Left lung (tissue), 10 donors: ENCODE results near the gene FOXN1. TPM values are rescaled to one million over a fixed set of nuclear protein-coding genes. Genes with fewer than 3 reads are reported as not detected.

ENCODE experiments used
- ATAC-seq: fragments of 200-7000 bp; cut with Tn5 transposase; one replicate; pipeline ENCODE4 v1.9.1; 2020; ENCODE audit warnings: moderate library complexity
- DNase-seq, 4 donors: peaks; one replicate each; pipeline ENCODE4 v3.0.0-alpha.2; 2013 to 2020
- H3K27ac ChIP-seq, 2 donors: fragments of 200-600 bp; sonication (generic) in 1 of 2; one replicate each; pipeline versions ENCODE4 v1.5.0 to v1.8.0; 2020 to 2021
- H3K27me3 ChIP-seq, 2 donors: fragments of 200-600 bp; sonication (generic) in 1 of 2; one replicate each; pipeline versions ENCODE4 v1.5.0 to v1.8.0; 2020 to 2021
- H3K36me3 ChIP-seq, 2 donors: fragments of 200-600 bp; sonication (generic) in 1 of 2; one replicate each; pipeline versions ENCODE4 v1.5.0 to v1.8.0; 2020 to 2021
- H3K4me1 ChIP-seq, 2 donors: fragments of 200-600 bp; one replicate each; pipeline ENCODE4 v1.8.0; 2021
- H3K4me3 ChIP-seq, 2 donors: fragments of 200-600 bp; sonication (generic) in 1 of 2; one replicate each; pipeline versions ENCODE4 v1.5.0 to v1.8.0; 2020 to 2021; ENCODE audit warnings: mild to moderate bottlenecking in 1 of 2
- H3K9me3 ChIP-seq, 2 donors: fragments of 200-600 bp; sonication (generic) in 1 of 2; one replicate each; pipeline versions ENCODE4 v1.5.0 to v1.8.0; 2020 to 2021
- intact Hi-C, 2 donors: fragments of 100-400 bp; cut with DNase I; formaldehyde crosslinking; loops; one replicate each; pipeline versions ENCODE4 v1.11.2 to v1.14.2; 2022
- polyA plus RNA-seq, 6 donors: library from polyadenylated mRNA; unstranded; fragments of 120-200 nt; gene quantifications; one replicate each; pipeline ENCODE4 v1.2.1, GENCODE V29; 2013; ENCODE audit not compliant: insufficient read length in 6 of 6
- total RNA-seq, 2 donors: library from RNA; stranded (reverse); fragmentation: NEBNext Ultra II Directional; extraction: Animal tissue kit (Norgen Biotek cat#: 25700); gene quantifications; one replicate each; pipeline ENCODE4 v1.2.1, GENCODE V29; 2021
- TF ChIP-seq, protein P1 (sequence below), 2 donors: fragments of 200-600 bp; sonication (generic) in 1 of 2; IDR thresholded peaks; one replicate each; pipeline versions ENCODE4 v1.5.0 to v1.8.0; 2021; ENCODE audit warnings: antibody characterized with exemption in 2 of 2
- donor health status: DM: no; HTN: yes; CAD: no.
- donor health status: DM: no; HTN: no; CAD: no.

The FOXN1 gene
- total and polyA plus RNA-seq, 8 donors = 0.06 to 0.29 (median 0.18) TPM

DNA sequence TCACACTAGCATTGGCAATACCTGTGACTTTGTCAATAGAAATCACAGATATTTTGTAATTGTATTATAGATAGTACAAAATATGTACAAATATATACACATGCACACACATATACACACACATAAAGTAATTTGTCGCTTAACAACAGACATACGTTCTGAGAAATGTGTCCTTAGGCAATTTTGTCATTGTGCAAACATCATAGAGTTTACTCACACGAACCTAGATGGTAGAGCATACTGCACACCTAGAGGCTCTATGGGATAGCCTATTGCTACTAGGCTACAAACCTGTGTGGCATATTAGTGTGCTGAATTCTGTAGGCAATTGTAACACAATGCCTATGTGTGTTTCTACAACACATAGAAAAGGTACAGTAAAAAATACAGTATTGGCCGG, 35.3 kb downstream of the FOXN1 start:
- intact Hi-C loops = loop anchor here in 1 of 2 donors (10.0 kb wide), 1 partner anchor 73 kb away; the partner anchor contains the start of gene RSKR
- H3K27ac ChIP-seq = no peak overlapping the region
- TF ChIP-seq, protein P1, sequence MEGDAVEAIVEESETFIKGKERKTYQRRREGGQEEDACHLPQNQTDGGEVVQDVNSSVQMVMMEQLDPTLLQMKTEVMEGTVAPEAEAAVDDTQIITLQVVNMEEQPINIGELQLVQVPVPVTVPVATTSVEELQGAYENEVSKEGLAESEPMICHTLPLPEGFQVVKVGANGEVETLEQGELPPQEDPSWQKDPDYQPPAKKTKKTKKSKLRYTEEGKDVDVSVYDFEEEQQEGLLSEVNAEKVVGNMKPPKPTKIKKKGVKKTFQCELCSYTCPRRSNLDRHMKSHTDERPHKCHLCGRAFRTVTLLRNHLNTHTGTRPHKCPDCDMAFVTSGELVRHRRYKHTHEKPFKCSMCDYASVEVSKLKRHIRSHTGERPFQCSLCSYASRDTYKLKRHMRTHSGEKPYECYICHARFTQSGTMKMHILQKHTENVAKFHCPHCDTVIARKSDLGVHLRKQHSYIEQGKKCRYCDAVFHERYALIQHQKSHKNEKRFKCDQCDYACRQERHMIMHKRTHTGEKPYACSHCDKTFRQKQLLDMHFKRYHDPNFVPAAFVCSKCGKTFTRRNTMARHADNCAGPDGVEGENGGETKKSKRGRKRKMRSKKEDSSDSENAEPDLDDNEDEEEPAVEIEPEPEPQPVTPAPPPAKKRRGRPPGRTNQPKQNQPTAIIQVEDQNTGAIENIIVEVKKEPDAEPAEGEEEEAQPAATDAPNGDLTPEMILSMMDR (IDR thresholded peaks at IDR 0.05) = no peak
- H3K36me3 ChIP-seq = peaks cover 0 to under 1% of the 10 kb centered on the region in 2 donors
- no peak overlapping the region for H3K4me3 ChIP-seq
- H3K4me1 ChIP-seq = no peaks in the 10 kb centered on the region
- ATAC-seq = no peak
- no peak for DNase-seq
- no peaks in the 10 kb centered on the region for H3K9me3 ChIP-seq
- no peaks in the 10 kb centered on the region for H3K27me3 ChIP-seq

- Histone ChIP-seq H3K4me1 (peaks cover 0 to 23% of the 10 kb centered on the region in 2 donors), H3K27me3 (no peaks in the 10 kb centered on the region), H3K4me3 (no peak overlapping the region), H3K9me3 (no peaks in the 10 kb centered on the region), H3K36me3 (peaks cover 0 to 10% of the 10 kb centered on the region in 2 donors), H3K27ac (no peak overlapping the region)
- TF ChIP-seq, protein P1 (IDR thresholded peaks at IDR 0.05) = no peak
- no peak for ATAC-seq
- DNase-seq = no peak
- intact Hi-C loops = loop anchor here in 1 of 2 donors (10.0 kb wide), 1 partner anchor 70 kb away; the partner anchor contains the start of gene RSKR
Measured at GRCh38 chr17:28544402-28545140, 38.4 kb downstream of the FOXN1 start.

- TF ChIP-seq, protein P1 (IDR thresholded peaks at IDR 0.05) = no peak
- no peak overlapping the region for H3K27ac ChIP-seq
- H3K36me3 ChIP-seq = peaks cover 0 to 10% of the 10 kb centered on the region in 2 donors
- H3K9me3 ChIP-seq = no peaks in the 10 kb centered on the region
- peaks cover 0 to 29% of the 10 kb centered on the region in 2 donors for H3K4me1 ChIP-seq
- ATAC-seq = no peak
- H3K4me3 ChIP-seq = no peak overlapping the region
- no peak for DNase-seq
- no peaks in the 10 kb centered on the region for H3K27me3 ChIP-seq
- intact Hi-C loops = loop anchor here in 1 of 2 donors (10.0 kb wide), 1 partner anchor 70 kb away; the partner anchor contains the start of gene RSKR
Measured at GRCh38 chr17:28545141-28545503, 39.0 kb downstream of the FOXN1 start.

DNA sequence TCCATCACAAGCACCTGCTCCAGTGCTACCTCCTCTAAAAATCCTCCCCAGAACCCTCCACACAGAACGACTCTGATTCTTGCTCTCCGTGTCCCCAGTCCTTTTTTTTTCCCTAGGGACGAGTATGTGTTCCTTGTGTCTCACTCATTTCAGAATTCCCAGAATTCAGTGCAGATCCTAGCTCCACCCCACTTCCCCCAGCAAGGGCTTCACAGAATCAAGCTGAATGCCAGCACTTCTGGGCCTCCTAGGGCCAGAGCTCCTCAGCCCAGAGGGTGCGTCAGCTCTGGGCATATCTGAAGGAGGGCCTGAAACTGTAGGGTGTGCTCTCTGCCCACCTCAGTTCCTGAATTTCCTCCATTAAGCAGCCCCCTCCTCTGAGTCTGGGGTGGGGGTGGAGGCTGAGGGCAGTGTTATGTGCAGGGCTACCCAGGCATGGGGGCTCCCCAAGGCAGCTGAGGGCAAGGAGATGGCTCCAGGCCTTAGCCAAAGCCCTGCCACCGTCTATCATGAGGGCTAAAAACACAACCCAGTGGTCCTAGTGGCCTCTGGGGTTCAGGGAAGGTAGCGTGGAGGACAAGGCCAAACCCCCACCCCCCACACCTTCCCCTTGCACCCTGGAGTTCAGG, 39.8 kb downstream of the FOXN1 start:
- Histone ChIP-seq H3K4me1 (peaks cover 0 to 37% of the 10 kb centered on the region in 2 donors), H3K36me3 (peaks cover 0 to 10% of the 10 kb centered on the region in 2 donors), H3K4me3 (no peak overlapping the region), H3K9me3 (no peaks in the 10 kb centered on the region), H3K27me3 (no peaks in the 10 kb centered on the region), H3K27ac (no peak overlapping the region)
- intact Hi-C loops = loop anchor here in 1 of 2 donors (10.0 kb wide), 1 partner anchor 69 kb away; the partner anchor contains the start of gene RSKR
- no peak for ATAC-seq
- DNase-seq = no peak
- TF ChIP-seq, protein P1 (IDR thresholded peaks at IDR 0.05) = no peak

DNA sequence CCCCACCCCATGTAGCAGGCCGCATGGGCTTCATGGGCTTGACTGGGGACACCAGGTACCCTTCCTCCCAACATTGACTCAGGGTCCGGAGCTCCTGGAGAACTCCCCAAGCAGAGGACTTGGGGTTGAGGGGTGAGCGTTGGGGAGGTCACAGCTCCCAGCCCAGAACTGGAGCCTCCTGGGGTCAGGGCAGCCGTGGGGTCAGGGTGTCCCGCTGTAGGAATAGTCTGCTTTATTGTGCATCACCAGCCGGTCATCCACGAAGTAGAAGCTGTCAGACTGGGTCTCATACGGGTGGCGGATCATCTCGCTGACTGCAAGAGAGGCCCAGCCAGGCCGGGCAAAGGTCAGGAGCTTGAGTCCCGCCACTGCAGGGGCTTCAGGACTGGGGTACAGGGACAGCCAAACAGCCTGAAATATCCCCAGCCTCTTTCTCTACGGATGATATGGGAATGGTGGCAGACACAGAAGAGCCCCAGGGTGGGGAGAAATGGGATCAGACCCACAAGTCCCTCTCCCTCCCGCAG, 41.0 kb downstream of the FOXN1 start:
- Histone ChIP-seq H3K36me3 (peaks cover 0 to 10% of the 10 kb centered on the region in 2 donors), H3K27ac (peak overlapping the region in 1 of 2 donors; percentile 87), H3K4me1 (peaks cover 0 to 49% of the 10 kb centered on the region in 2 donors), H3K9me3 (no peaks in the 10 kb centered on the region), H3K27me3 (no peaks in the 10 kb centered on the region), H3K4me3 (no peak overlapping the region)
- DNase-seq = no peak
- TF ChIP-seq, protein P1 (IDR thresholded peaks at IDR 0.05) = no peak
- ATAC-seq = no peak
- intact Hi-C loops = loop anchor here in 1 of 2 donors (10.0 kb wide), 1 partner anchor 68 kb away; the partner anchor contains the start of gene RSKR
